OCI-LY3 (cell line): ENCODE measurements around the gene HOXA1.

Experiments
- H2AFZ ChIP-seq: fragments of 200-600, 300-600 bp; shearing (Covaris generic); 2 replicates; pipeline ENCODE4 v1.6.0; 2014; ENCODE audit warnings: antibody characterized with exemption, low read depth, low read length
- H3K27ac ChIP-seq: fragments of 200-600, 300-600 bp; sonication (generic); 2 replicates; pipeline ENCODE4 v1.5.1; 2014; ENCODE audit warnings: mild to moderate bottlenecking, low read length, moderate library complexity, mixed read lengths
- H3K27me3 ChIP-seq: fragments of 200-600, 300-600 bp; sonication (generic); 2 replicates; pipeline ENCODE4 v1.6.1; 2014; ENCODE audit warnings: low read depth, low read length, mixed read lengths
- H3K36me3 ChIP-seq: fragments of 200-600, 300-600 bp; sonication (generic); replicated peaks from 2 replicates; pipeline ENCODE3; 2014; ENCODE audit warnings: low read depth, low read length, mixed read lengths
- H3K4me1 ChIP-seq: fragments of 300-600, 200-600 bp; sonication (generic); 2 replicates; pipeline ENCODE4 v1.6.1; 2014; ENCODE audit warnings: low read length, mixed read lengths
- H3K4me2 ChIP-seq: fragments of 200-600, 300-600 bp; sonication (generic); 2 replicates; pipeline ENCODE4 v1.6.1; 2014; ENCODE audit warnings: low read length, mixed read lengths
- H3K4me3 ChIP-seq: fragments of 300-600, 200-600 bp; sonication (generic); 2 replicates; pipeline ENCODE4 v1.5.1; 2014; ENCODE audit warnings: antibody characterized with exemption, mild to moderate bottlenecking, low read length, moderate library complexity
- H3K79me2 ChIP-seq: fragments of 300-600, 200-600 bp; shearing (Covaris generic); 2 replicates; pipeline ENCODE4 v1.6.1; 2014; ENCODE audit warnings: mild to moderate bottlenecking, low read length, mixed read lengths
- H3K9ac ChIP-seq: fragments of 300-600, 200-600 bp; shearing (Covaris generic); 2 replicates; pipeline ENCODE4 v1.6.0; 2014; ENCODE audit warnings: mild to moderate bottlenecking, low read length, moderate library complexity
- H3K9me3 ChIP-seq: fragments of 200-600, 300-600 bp; shearing (Covaris generic); 2 replicates; pipeline ENCODE4 v1.6.1; 2014; ENCODE audit warnings: low read length, mixed read lengths; ENCODE audit not compliant: insufficient read depth
- H4K20me1 ChIP-seq: fragments of 200-600, 300-600 bp; sonication (generic); 2 replicates; pipeline ENCODE4 v1.6.1; 2016; ENCODE audit warnings: low read length, mixed read lengths; ENCODE audit not compliant: insufficient read depth
- CTCF ChIP-seq: fragments of 200-600, 300-600 bp; sonication (generic); IDR thresholded peaks from 2 replicates; pipeline ENCODE4 v1.5.1; 2014; ENCODE audit warnings: antibody characterized with exemption, low read length, low read depth
- EZH2phosphoT487 ChIP-seq: fragments of 200-600 bp; shearing (Covaris generic); IDR thresholded peaks from 2 replicates; pipeline ENCODE4 v1.6.1; 2018; ENCODE audit warnings: antibody characterized with exemption, mixed run types, low read depth

HOXA1 gene

GRCh38 chr7:27083646-27084045 lies 12.2 kb downstream of the HOXA1 start:
- TF ChIP-seq CTCF (no peak), EZH2phosphoT487 (no peak)
- Histone ChIP-seq H3K79me2 (no peaks in the 10 kb centered on the region), H4K20me1 (no peaks in the 10 kb centered on the region), H3K4me2 (no peak overlapping the region), H3K4me1 (peaks cover 11% of the 10 kb centered on the region; the same call in 1 of the 2 replicates), H3K9ac (no peak overlapping the region), H3K27me3 (no peaks in the 10 kb centered on the region), H3K4me3 (no peak overlapping the region), H2AFZ (no peak overlapping the region), H3K9me3 (no peaks in the 10 kb centered on the region), H3K27ac (no peak overlapping the region), H3K36me3 (no peaks in the 10 kb centered on the region)

DNA sequence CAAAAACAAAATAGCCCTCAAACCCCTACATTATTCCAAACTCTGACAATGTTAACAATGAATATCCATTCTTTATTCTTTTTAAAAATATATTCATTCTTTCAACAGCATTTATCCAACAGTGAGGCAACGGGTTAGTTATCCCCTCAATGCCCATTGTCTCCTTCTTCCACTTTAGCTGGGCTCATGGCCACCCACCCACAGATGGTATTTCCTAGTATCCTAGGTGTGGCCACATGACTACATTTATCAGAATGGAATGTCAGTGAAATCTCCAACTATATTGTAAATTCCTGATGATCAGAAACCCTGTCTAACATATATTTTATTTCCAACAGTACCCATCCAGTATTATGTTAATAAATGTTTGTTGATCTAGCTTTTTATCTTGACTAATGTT lies 13.6 kb downstream of the HOXA1 start:
- Histone ChIP-seq H3K36me3 (no peaks in the 10 kb centered on the region), H3K27ac (no peak overlapping the region), H2AFZ (no peak overlapping the region), H3K27me3 (no peaks in the 10 kb centered on the region), H4K20me1 (no peaks in the 10 kb centered on the region), H3K4me2 (no peak overlapping the region), H3K79me2 (no peaks in the 10 kb centered on the region), H3K4me1 (peaks cover 11% of the 10 kb centered on the region; the same call in 1 of the 2 replicates), H3K9me3 (no peaks in the 10 kb centered on the region), H3K4me3 (no peak overlapping the region), H3K9ac (no peak overlapping the region)
- TF ChIP-seq CTCF (no peak), EZH2phosphoT487 (no peak)

GRCh38 chr7:27080844-27081436 lies 14.9 kb downstream of the HOXA1 start:
- Histone ChIP-seq H3K79me2 (no peaks in the 10 kb centered on the region), H3K4me2 (no peak overlapping the region), H3K27me3 (no peaks in the 10 kb centered on the region), H3K4me1 (peaks cover 11% of the 10 kb centered on the region; the same call in 1 of the 2 replicates), H3K36me3 (no peaks in the 10 kb centered on the region), H4K20me1 (no peaks in the 10 kb centered on the region), H3K4me3 (no peak overlapping the region), H3K27ac (no peak overlapping the region), H2AFZ (no peak overlapping the region), H3K9ac (no peak overlapping the region), H3K9me3 (no peaks in the 10 kb centered on the region)
- no peak for TF ChIP-seq EZH2phosphoT487
- no peak for TF ChIP-seq CTCF

GRCh38 chr7:27079234-27079975 lies 16.4 kb downstream of the HOXA1 start:
- Histone ChIP-seq H3K27ac (no peak overlapping the region), H3K4me3 (no peak overlapping the region), H2AFZ (no peak overlapping the region), H3K27me3 (no peaks in the 10 kb centered on the region), H3K9ac (no peak overlapping the region), H3K4me2 (peak overlapping the region; percentile 18; the same call in 1 of the 2 replicates), H4K20me1 (no peaks in the 10 kb centered on the region), H3K79me2 (no peaks in the 10 kb centered on the region), H3K9me3 (no peaks in the 10 kb centered on the region), H3K36me3 (no peaks in the 10 kb centered on the region), H3K4me1 (peaks cover 11% of the 10 kb centered on the region; the same call in 1 of the 2 replicates)
- TF ChIP-seq CTCF (no peak), EZH2phosphoT487 (no peak)
